HUES64 (cell line): ENCODE measurements around the gene CLCN3.
"Not testable (repeated sequence)": the region's sequence is repeated elsewhere in the genome, so short reads cannot be mapped to it uniquely, and the experiment has no call there.

Source experiments
- H3K27ac ChIP-seq: 2 replicates; pipeline ENCODE4 v1.7.0; 2013; ENCODE audit warnings: low read depth, low read length, inconsistent platforms
- H3K27me3 ChIP-seq: 2 replicates; pipeline ENCODE4 v1.6.1; 2013; ENCODE audit warnings: mild to moderate bottlenecking, low read length; ENCODE audit not compliant: insufficient read depth
- H3K36me3 ChIP-seq: 2 replicates; pipeline ENCODE4 v1.6.1; 2013; ENCODE audit warnings: mild to moderate bottlenecking, low read length; ENCODE audit not compliant: insufficient read depth
- H3K4me1 ChIP-seq: 2 replicates; pipeline ENCODE4 v1.6.1; 2013; ENCODE audit warnings: mild to moderate bottlenecking, low read length, moderate library complexity; ENCODE audit not compliant: insufficient read depth
- H3K4me3 ChIP-seq: 2 replicates; pipeline ENCODE4 v1.5.1; 2013; ENCODE audit warnings: mild to moderate bottlenecking, low read length, moderate library complexity
- H3K9ac ChIP-seq: 2 replicates; pipeline ENCODE4 v1.6.1; 2013; ENCODE audit warnings: mild to moderate bottlenecking, low read depth, low read length
- H3K9me3 ChIP-seq: 2 replicates; pipeline ENCODE4 v1.6.1; 2013; ENCODE audit warnings: low read depth, low read length; ENCODE audit not compliant: insufficient read depth
- WGBS: fragments of 150-250, 120-280 bp; methylation state at CpG from one replicate; pipeline ENCODE4 v1.1.7; 2013; ENCODE audit warnings: missing lambda C conversion rate; 5-methylcytosine and 5-hydroxymethylcytosine counted together

Gene CLCN3

GRCh38 chr4:169675825-169676224 lies 55.4 kb downstream of the CLCN3 start:
- H3K4me3 ChIP-seq, result no peak overlapping the region
- 95% methylated on average over 2 of the region's 2 CpGs for WGBS
- no peaks in the 10 kb centered on the region for H3K4me1 ChIP-seq

DNA sequence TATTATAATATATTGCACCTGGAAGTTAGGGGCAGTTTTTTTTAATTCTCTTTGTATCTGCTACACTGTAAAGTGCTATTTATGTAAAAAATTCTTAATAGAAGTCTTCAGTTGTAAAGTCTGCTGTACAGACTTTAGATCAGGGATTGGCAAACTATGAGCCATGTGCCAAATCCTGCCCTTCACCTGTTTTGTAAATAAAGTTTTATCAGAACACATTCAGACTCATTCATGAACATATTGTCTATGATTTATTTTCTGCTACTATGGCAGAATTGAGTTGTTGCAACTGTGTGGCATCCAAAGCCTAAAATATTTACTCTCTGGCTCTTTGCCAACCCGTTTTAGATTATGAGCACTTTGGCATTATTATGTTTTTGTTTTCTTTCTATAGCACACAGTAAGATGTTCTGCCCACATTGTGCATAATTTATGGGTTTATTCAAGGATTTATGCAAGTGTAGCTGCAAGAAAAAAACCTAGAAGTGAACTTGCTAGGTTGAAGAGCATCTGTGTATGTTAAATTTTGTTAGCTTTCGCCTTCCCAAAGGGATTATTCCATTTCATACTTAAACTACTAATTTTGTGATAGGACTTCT lies 56.9 kb downstream of the CLCN3 start:
- Histone ChIP-seq H3K4me3 (no peak overlapping the region), H3K27ac (no peak overlapping the region), H3K36me3 (peaks cover 23% of the 10 kb centered on the region), H3K9ac (no peak overlapping the region), H3K4me1 (no peaks in the 10 kb centered on the region), H3K27me3 (no peaks in the 10 kb centered on the region), H3K9me3 (peaks cover 7% of the 10 kb centered on the region; the same call in 1 of the 2 replicates)
- WGBS, result 88% methylated on average over 1 of the region's 2 CpGs

More at GRCh38 chr4:169675825-169676224, 55.4 kb downstream of the CLCN3 start:
- H3K36me3 ChIP-seq, result peaks cover 12% of the 10 kb centered on the region
- no peaks in the 10 kb centered on the region for H3K27me3 ChIP-seq
- no peak overlapping the region for H3K9ac ChIP-seq
- H3K9me3 ChIP-seq, result peaks cover 7% of the 10 kb centered on the region; the same call in 1 of the 2 replicates
- no peak overlapping the region for H3K27ac ChIP-seq

DNA sequence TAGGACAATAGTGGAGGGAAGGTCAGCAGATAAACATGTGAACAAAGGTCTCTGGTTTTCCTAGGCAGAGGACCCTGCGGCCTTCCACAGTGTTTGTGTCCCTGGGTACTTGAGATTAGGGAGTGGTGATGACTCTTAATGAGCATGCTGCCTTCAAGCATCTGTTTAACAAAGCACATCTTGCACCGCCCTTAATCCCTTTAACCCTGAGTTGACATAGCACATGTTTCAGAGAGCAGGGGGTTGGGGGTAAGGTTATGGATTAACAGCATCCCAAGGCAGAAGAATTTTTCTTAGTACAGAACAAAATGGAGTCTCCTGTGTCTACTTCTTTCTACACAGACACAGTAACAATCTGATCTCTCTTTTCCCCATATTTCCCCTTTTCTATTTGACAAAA lies 58.1 kb downstream of the CLCN3 start:
- H3K27ac ChIP-seq, H3K27me3 ChIP-seq, H3K9ac ChIP-seq, H3K4me1 ChIP-seq, H3K4me3 ChIP-seq, H3K9me3 ChIP-seq: not testable (repeated sequence)
- no CpG with 5 or more reads among the region's 2 CpGs for WGBS
- H3K36me3 ChIP-seq, result peaks cover 26% of the 10 kb centered on the region

DNA sequence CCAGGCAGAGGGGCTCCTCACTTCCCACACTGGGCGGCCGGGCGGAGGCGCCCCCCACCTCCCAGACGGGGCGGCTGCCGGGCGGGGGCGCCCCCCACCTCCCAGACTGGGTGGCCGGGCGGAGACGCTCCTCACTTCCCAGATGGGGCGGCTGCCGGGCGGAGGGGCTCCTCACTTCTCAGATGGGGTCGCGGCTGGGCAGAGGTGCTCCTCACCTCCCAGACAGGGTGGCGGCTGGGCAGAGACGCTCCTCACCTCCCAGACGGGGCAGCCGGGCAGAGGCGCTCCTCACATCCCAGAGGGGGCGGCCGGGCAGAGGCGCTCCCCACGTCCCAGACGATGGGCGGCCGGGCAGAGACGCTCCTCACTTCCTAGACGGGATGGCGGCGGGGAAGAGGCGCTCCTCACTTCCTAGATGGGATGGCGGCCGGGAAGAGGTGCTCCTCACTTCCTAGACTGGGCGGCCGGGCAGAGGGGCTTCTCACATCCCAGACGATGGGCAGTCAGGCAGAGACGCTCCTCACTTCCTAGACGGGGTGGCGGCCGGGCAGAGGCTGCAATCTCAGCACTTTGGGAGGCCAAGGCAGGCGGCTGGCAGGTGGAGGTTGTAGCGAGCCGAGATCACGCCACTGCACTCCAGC lies 58.7 kb downstream of the CLCN3 start:
- H3K27ac ChIP-seq, H3K9me3 ChIP-seq, H3K4me3 ChIP-seq, H3K9ac ChIP-seq, H3K27me3 ChIP-seq, H3K4me1 ChIP-seq: not testable (repeated sequence)
- WGBS, result 95% methylated on average over 44 of the region's 47 CpGs
- peaks cover 26% of the 10 kb centered on the region for H3K36me3 ChIP-seq

GRCh38 chr4:169682372-169683047 lies 62.1 kb downstream of the CLCN3 start:
- 85% methylated on average over 3 of the region's 4 CpGs for WGBS
- H3K36me3 ChIP-seq, result peaks cover 26% of the 10 kb centered on the region
- peaks cover 7% of the 10 kb centered on the region; the same call in 1 of the 2 replicates for H3K9me3 ChIP-seq
- no peak overlapping the region for H3K4me3 ChIP-seq
- no peaks in the 10 kb centered on the region for H3K4me1 ChIP-seq
- no peak overlapping the region for H3K27ac ChIP-seq
- H3K9ac ChIP-seq, result no peak overlapping the region
- no peaks in the 10 kb centered on the region for H3K27me3 ChIP-seq

GRCh38 chr4:169689681-169690080 lies 69.3 kb downstream of the CLCN3 start:
- Histone ChIP-seq H3K4me3 (no peak overlapping the region), H3K4me1 (no peaks in the 10 kb centered on the region), H3K36me3 (peaks cover 48% of the 10 kb centered on the region), H3K27me3 (no peaks in the 10 kb centered on the region), H3K9me3 (no peaks in the 10 kb centered on the region), H3K27ac (no peak overlapping the region), H3K9ac (no peak overlapping the region)
- WGBS, result 96% methylated on average over 1 of the region's 1 CpG

- H3K4me1 ChIP-seq, result no peaks in the 10 kb centered on the region
- no peaks in the 10 kb centered on the region for H3K9me3 ChIP-seq
- H3K27me3 ChIP-seq, result no peaks in the 10 kb centered on the region
- H3K9ac ChIP-seq, result no peak overlapping the region
- whole genome bisulfite sequencing, result 97% methylated on average over 5 of the region's 5 CpGs
- H3K27ac ChIP-seq, result no peak overlapping the region
- peaks cover 54% of the 10 kb centered on the region for H3K36me3 ChIP-seq
- no peak overlapping the region for H3K4me3 ChIP-seq
Observed at GRCh38 chr4:169690787-169691186, 70.4 kb downstream of the CLCN3 start.

- no peaks in the 10 kb centered on the region for H3K4me1 ChIP-seq
- no peak overlapping the region for H3K27ac ChIP-seq
- peaks cover 53% of the 10 kb centered on the region for H3K36me3 ChIP-seq
- no peak overlapping the region for H3K4me3 ChIP-seq
- H3K9ac ChIP-seq, result no peak overlapping the region
- 96% methylated on average over 5 of the region's 5 CpGs for WGBS
- H3K27me3 ChIP-seq, result no peaks in the 10 kb centered on the region
- 0 out of 2 replicates have a peak, but pooled peaks cover 3% of the 10 kb centered on the region for H3K9me3 ChIP-seq
Observed at GRCh38 chr4:169698331-169698730, 78.0 kb downstream of the CLCN3 start.

DNA sequence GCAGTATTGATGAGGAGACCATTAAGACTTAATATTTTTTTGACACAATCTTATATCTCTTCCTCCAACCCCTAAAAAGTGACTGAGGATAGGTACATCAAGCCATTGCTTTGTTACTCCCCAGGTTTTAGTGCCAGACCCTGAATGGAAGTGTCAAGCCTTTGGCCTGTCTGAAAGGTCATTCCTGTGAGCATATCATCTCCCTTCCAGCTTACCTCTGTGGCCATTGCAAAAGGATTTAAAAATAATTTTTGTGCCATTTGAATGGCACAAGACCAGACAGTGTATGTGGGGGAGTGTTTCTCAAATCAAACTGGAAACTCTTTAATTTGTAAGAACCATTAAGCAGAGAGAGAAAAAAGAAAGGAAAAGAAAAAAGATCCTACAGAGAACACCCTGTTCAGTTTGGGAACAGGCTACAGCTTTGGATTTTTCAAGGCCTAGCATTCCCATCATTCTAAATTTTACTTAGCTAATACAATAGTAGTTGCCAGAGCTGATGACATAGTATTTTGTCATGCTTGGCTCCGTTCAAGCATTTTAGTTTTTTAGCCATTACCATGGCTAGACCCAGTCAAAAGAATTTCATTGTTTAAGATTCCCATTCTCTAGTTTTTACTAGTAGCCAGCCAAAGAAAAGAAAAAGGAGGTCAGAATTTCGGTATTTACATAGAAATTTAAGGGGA lies 87.7 kb downstream of the CLCN3 start:
- H3K9me3 ChIP-seq, result no peaks in the 10 kb centered on the region
- H3K4me3 ChIP-seq, result no peak overlapping the region
- WGBS, result 91% methylated on average over 2 of the region's 2 CpGs
- peaks cover 33% of the 10 kb centered on the region for H3K36me3 ChIP-seq
- H3K4me1 ChIP-seq, result no peaks in the 10 kb centered on the region
- no peaks in the 10 kb centered on the region for H3K27me3 ChIP-seq
- no peak overlapping the region for H3K9ac ChIP-seq
- no peak overlapping the region for H3K27ac ChIP-seq

DNA sequence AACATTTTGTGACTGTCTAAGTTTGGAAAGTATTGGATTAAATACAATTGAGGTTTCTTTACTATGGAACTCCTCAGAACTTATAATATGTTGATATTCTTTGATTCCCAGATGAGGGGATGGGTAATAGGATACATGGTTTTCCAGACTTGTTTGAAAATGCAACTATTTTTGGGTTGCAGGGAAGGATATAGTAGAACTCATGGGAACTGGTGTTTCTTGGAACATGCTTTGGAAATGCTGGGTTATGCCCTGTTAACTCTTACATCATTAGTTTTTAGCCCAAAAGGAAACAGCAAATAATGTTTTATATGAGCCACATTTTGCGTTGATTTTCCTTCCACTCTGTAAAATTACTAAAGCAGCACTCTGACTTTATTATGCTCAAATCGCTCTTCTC lies 95.4 kb downstream of the CLCN3 start:
- Histone ChIP-seq H3K27me3 (no peaks in the 10 kb centered on the region), H3K9ac (no peak overlapping the region), H3K4me3 (no peak overlapping the region), H3K36me3 (peaks cover 30% of the 10 kb centered on the region), H3K4me1 (no peaks in the 10 kb centered on the region), H3K27ac (no peak overlapping the region), H3K9me3 (no peaks in the 10 kb centered on the region)
- 100% methylated on average over 1 of the region's 2 CpGs for WGBS

DNA sequence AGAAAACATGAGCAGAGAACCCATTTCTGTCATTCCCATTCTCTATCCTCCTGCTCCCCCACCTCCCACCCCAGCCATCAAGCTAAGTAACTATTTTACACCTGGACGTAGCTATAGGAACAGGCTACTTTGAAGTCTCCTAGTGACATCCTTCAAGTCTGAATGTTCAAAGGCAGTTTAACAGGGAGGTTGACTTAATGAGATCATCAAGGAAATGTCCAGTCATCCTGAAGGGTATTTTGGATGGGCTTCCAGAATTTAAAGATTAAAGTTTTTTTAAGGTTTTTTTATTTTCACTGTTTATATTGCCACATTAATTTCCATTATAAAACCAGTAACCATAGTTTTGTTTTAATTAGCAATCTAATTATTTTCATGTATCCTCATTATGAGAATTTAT lies 96.3 kb downstream of the CLCN3 start:
- no peak overlapping the region for H3K4me3 ChIP-seq
- no peak overlapping the region for H3K27ac ChIP-seq
- H3K9me3 ChIP-seq, result no peaks in the 10 kb centered on the region
- H3K9ac ChIP-seq, result no peak overlapping the region
- 96% methylated on average over 1 of the region's 1 CpG for WGBS
- peaks cover 30% of the 10 kb centered on the region for H3K36me3 ChIP-seq
- H3K4me1 ChIP-seq, result no peaks in the 10 kb centered on the region
- H3K27me3 ChIP-seq, result no peaks in the 10 kb centered on the region
